AG09319 (cell line): ENCODE results near the gene SPACA4.

Experiments used
- DNase-seq: peaks from one replicate; pipeline ENCODE4 v3.0.0-alpha.2; 2010; ENCODE audit warnings: low read depth; ENCODE audit errors: extremely low read depth
- CTCF ChIP-seq: IDR thresholded peaks from 2 replicates; pipeline ENCODE4 v1.5.1; 2011; ENCODE audit warnings: low read depth, mild to moderate bottlenecking, inconsistent platforms, low read length, moderate library complexity

The SPACA4 gene

GRCh38 chr19:48619692-48620585 lies 13.4 kb downstream of the SPACA4 start:
- DNase-seq, result no peak

GRCh38 chr19:48623556-48624066 lies 17.1 kb downstream of the SPACA4 start:
- TF ChIP-seq CTCF, result no peak
- DNase-seq, result no peak

More at GRCh38 chr19:48619692-48620585, 13.4 kb downstream of the SPACA4 start:
- TF ChIP-seq CTCF, result no peak

- no peak for TF ChIP-seq CTCF
Measured at GRCh38 chr19:48624067-48624594, 17.6 kb downstream of the SPACA4 start.

GRCh38 chr19:48624791-48625723 lies 18.5 kb downstream of the SPACA4 start:
- TF ChIP-seq CTCF, result no peak
- no peak for DNase-seq

More at GRCh38 chr19:48624067-48624594, 17.6 kb downstream of the SPACA4 start:
- peak; percentile 91 for DNase-seq

- no peak for TF ChIP-seq CTCF
- no peak for DNase-seq
Measured at GRCh38 chr19:48625891-48626327, 19.4 kb downstream of the SPACA4 start.

- TF ChIP-seq CTCF, result no peak
- DNase-seq, result no peak
Measured at GRCh38 chr19:48627201-48627864, 20.8 kb downstream of the SPACA4 start.
